Fibroblast of lung (primary cell): Measurements from ENCODE around the gene AMHR2. TPM values are rescaled to one million over a fixed set of nuclear protein-coding genes. Genes with fewer than 3 reads are reported as not detected.

ENCODE experiments used
- DNase-seq, 2 donors: peaks; one replicate each; pipeline versions ENCODE4 v3.0.0 to v3.0.0-alpha.2; 2010; ENCODE audit warnings: low read depth in 2 of 2
- H2AFZ ChIP-seq: 2 replicates; pipeline ENCODE4 v1.5.1; 2012; ENCODE audit warnings: low read length, control low read depth, inconsistent platforms
- H3K27ac ChIP-seq: 2 replicates; pipeline ENCODE4 v1.5.1; 2011; ENCODE audit warnings: low read length, control low read depth; ENCODE audit not compliant: insufficient read depth
- H3K27me3 ChIP-seq: 2 replicates; pipeline ENCODE4 v1.5.1; 2011; ENCODE audit warnings: mild to moderate bottlenecking, low read length; ENCODE audit not compliant: control insufficient read depth, insufficient read depth
- H3K36me3 ChIP-seq: 2 replicates; pipeline ENCODE4 v1.5.1; 2011; ENCODE audit warnings: low read length; ENCODE audit not compliant: control insufficient read depth, insufficient read depth
- H3K4me1 ChIP-seq: 2 replicates; pipeline ENCODE4 v1.5.1; 2011; ENCODE audit warnings: low read length; ENCODE audit not compliant: control insufficient read depth, insufficient read depth; ENCODE audit errors: extremely low read depth
- H3K4me2 ChIP-seq: 2 replicates; pipeline ENCODE4 v1.5.1; 2011; ENCODE audit warnings: low read length, control low read depth; ENCODE audit not compliant: insufficient read depth; ENCODE audit errors: extremely low read depth
- H3K4me3 ChIP-seq, 4 experiments: fragments of 200-600 bp in 1 of 4; sonication (generic) in 1 of 4; replicated peaks in 1 of 4; 2 replicates each; pipeline ENCODE4 v1.5.1; 2011 to 2016; ENCODE audit warnings: low read length in 4 of 4, low read depth in 3 of 4, mild to moderate bottlenecking in 3 of 4, control low read depth in 2 of 4, inconsistent platforms in 1 of 4, mixed read lengths in 1 of 4; ENCODE audit not compliant: insufficient read depth in 1 of 4; ENCODE audit errors: control extremely low read depth in 1 of 4
- H3K79me2 ChIP-seq: 2 replicates; pipeline ENCODE4 v1.5.1; 2012; ENCODE audit warnings: mild to moderate bottlenecking, low read length, inconsistent platforms; ENCODE audit not compliant: control insufficient read depth, insufficient read depth
- H3K9ac ChIP-seq: 2 replicates; pipeline ENCODE4 v1.5.1; 2011; ENCODE audit warnings: mild to moderate bottlenecking, low read length, control low read depth; ENCODE audit not compliant: insufficient read depth
- H3K9me3 ChIP-seq: 2 replicates; pipeline ENCODE4 v1.5.1; 2012; ENCODE audit warnings: low read depth, low read length; ENCODE audit not compliant: control insufficient read depth, insufficient read depth
- H4K20me1 ChIP-seq: 2 replicates; pipeline ENCODE4 v1.5.1; 2011; ENCODE audit warnings: low read length; ENCODE audit not compliant: control insufficient read depth, insufficient read depth; ENCODE audit errors: extremely low read depth
- EZH2 ChIP-seq: IDR thresholded peaks from 2 replicates; pipeline ENCODE4 v1.5.1; 2012; ENCODE audit warnings: low read length, control low read depth, mild to moderate bottlenecking; ENCODE audit errors: missing control alignments
- polyA plus RNA-seq, 2 donors: library from polyadenylated mRNA; depleted of rRNA in 1 of 2; stranded (reverse) in 1 of 2; unstranded in 1 of 2; fragments of >200 nt; gene quantifications; 2 replicates each; pipeline ENCODE4 v1.2.1, GENCODE V29; 2011 to 2012; ENCODE audit warnings: missing spikeins in 1 of 2
- total RNA-seq: library from RNA; depleted of rRNA; stranded (reverse); fragments of >200 nt; gene quantifications from 2 replicates; pipeline ENCODE4 v1.2.1, GENCODE V29; 2014
- TF ChIP-seq, protein P1 (sequence below), 2 donors: IDR thresholded peaks in 1 of 2; conservative IDR thresholded peaks in 1 of 2; 1 replicate in 1 of 2; 2 replicates in 1 of 2; pipeline ENCODE4 v1.5.1; 2011 to 2012; ENCODE audit warnings: low read length in 2 of 2, control low read depth in 1 of 2, inconsistent platforms in 1 of 2, low read depth in 1 of 2, mild to moderate bottlenecking in 1 of 2

Gene AMHR2
- total and polyA plus RNA-seq, 2 donors (not counting 1 experiment from before 2014, with no cell fraction given): not detected

DNA sequence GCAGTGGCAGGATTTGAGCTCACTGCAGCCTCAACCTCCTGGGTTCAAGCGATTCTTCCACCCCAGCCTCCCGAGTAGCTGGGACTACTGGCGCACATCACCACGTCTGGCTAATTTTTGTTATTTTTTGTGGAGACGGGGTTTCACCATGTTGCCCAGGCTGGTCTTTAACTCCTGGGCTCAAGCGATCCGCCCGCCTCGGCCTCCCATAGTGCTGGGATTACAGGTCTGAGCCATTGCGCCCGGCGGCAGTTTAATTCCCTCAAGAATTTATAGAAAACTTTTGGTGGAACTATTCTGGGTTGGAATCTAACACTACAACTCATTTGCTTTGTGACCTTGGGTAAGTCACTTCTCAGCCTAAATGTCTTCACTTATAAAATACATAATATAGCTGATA is 45.4 kb upstream of the AMHR2 start:
- TF ChIP-seq, protein P1, sequence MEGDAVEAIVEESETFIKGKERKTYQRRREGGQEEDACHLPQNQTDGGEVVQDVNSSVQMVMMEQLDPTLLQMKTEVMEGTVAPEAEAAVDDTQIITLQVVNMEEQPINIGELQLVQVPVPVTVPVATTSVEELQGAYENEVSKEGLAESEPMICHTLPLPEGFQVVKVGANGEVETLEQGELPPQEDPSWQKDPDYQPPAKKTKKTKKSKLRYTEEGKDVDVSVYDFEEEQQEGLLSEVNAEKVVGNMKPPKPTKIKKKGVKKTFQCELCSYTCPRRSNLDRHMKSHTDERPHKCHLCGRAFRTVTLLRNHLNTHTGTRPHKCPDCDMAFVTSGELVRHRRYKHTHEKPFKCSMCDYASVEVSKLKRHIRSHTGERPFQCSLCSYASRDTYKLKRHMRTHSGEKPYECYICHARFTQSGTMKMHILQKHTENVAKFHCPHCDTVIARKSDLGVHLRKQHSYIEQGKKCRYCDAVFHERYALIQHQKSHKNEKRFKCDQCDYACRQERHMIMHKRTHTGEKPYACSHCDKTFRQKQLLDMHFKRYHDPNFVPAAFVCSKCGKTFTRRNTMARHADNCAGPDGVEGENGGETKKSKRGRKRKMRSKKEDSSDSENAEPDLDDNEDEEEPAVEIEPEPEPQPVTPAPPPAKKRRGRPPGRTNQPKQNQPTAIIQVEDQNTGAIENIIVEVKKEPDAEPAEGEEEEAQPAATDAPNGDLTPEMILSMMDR (conservative IDR thresholded peaks at IDR 0.05 in 1 of 2, IDR thresholded peaks at IDR 0.05 in 1 of 2; ENCODE audit: low read depth in 1 of 2, low read length in 2 of 2): no peak
- TF ChIP-seq EZH2: no peak
- Histone ChIP-seq H3K79me2 (peaks cover 20% of the 10 kb centered on the region), H3K27me3 (no peaks in the 10 kb centered on the region), H3K4me3 (no peak overlapping the region), H3K9ac (no peak overlapping the region), H3K9me3 (no peaks in the 10 kb centered on the region), H3K4me2 (no peak overlapping the region), H3K36me3 (peaks cover 11% of the 10 kb centered on the region), H3K4me1 (peaks cover 23% of the 10 kb centered on the region), H3K27ac (no peak overlapping the region), H2AFZ (no peak overlapping the region), H4K20me1 (no peaks in the 10 kb centered on the region)
- no peak for DNase-seq

DNA sequence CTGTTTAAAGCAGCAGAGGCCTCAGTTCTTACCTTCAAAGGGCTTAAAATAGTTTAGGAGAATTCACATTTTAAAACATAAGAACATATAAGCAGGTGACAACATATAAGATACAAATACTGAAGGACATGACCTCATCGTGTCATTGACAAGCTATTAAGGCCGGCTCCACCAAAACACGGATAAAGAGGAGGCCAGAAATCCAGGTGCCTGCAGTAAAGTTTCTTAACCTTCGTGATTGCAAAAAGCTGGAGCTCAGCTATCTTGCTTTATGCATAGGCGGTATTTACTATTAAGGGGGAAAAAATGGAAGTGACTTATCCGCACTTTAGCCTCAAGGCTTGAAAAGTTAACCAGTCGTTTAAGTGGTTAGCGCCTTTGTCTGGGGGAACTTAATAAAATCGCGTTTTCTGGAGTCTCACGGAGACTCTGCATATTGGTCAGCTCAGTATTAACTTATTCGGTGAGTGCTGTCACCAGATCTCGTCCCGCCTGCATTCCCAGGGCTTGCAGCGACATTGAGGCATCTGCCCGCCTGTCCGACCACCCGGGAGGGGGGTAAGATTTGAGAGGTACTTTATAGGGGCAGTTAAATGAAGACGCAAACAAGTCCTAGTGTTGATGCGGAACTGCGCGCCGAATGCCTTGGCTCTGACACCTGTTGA is 44.8 kb upstream of the AMHR2 start:
- Histone ChIP-seq H3K9ac (peak overlapping the region; percentile 67), H2AFZ (peak overlapping the region; percentile 96), H3K36me3 (peaks cover 13% of the 10 kb centered on the region), H3K27me3 (no peaks in the 10 kb centered on the region), H3K4me1 (peaks cover 25% of the 10 kb centered on the region), H3K9me3 (no peaks in the 10 kb centered on the region), H3K27ac (peak overlapping the region; percentile 89), H3K4me2 (peak overlapping the region; percentile 87), H3K4me3 (peak overlapping the region; percentile 40 to 68 (median 60)), H3K79me2 (peaks cover 26% of the 10 kb centered on the region), H4K20me1 (no peaks in the 10 kb centered on the region)
- no peak for DNase-seq
- TF ChIP-seq EZH2: no peak
- TF ChIP-seq, protein P1 (conservative IDR thresholded peaks at IDR 0.05 in 1 of 2, IDR thresholded peaks at IDR 0.05 in 1 of 2; ENCODE audit: low read depth in 1 of 2, low read length in 2 of 2): no peak

DNA sequence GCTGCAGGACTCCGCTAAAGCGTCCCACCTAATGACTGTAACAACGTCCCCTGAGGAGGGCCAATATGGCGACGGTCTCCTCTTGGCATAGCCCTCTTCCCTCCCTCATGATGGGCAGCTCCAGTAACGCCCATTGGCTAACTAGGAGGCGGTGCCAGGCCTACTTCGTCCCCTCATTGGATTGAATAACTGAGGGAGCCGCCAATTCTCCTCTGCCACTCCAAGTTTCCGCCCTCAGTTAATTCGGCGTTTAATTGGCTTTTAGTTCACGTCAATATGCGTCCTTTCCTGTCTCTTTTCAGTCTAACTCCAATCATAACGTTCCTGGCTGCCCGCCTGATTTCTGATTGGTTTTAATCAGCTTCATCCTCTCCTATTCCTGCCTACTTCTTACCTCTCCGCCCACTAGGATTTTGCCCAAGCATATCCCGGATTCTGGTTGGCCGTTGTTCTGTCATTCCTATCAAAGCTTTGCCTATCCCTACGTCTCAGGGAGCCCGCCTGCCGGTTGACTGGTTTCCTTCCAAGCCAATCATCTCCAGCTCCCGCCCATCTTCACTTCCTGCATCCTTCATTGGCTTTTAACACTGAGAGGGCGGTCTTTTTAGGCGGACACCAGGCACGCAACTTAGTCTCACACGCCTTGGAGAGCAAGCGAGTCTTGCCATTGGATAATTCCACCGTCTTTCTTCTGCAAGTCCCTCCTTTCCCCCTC is 44.1 kb upstream of the AMHR2 start:
- DNase-seq: peak; percentile 100
- peaks cover 13% of the 10 kb centered on the region for H3K36me3 ChIP-seq
- H3K27me3 ChIP-seq: no peaks in the 10 kb centered on the region
- peak overlapping the region; percentile 87 for H3K4me2 ChIP-seq
- H3K79me2 ChIP-seq: peaks cover 31% of the 10 kb centered on the region
- H3K27ac ChIP-seq: peak overlapping the region; percentile 89
- peak overlapping the region; percentile 40 to 68 (median 60) for H3K4me3 ChIP-seq
- H3K9ac ChIP-seq: peak overlapping the region; percentile 67
- no peaks in the 10 kb centered on the region for H4K20me1 ChIP-seq
- H3K4me1 ChIP-seq: peaks cover 25% of the 10 kb centered on the region
- no peak for TF ChIP-seq EZH2
- TF ChIP-seq, protein P1 (conservative IDR thresholded peaks at IDR 0.05 in 1 of 2, IDR thresholded peaks at IDR 0.05 in 1 of 2; ENCODE audit: low read depth in 1 of 2, low read length in 2 of 2): no peak
- H2AFZ ChIP-seq: peak overlapping the region; percentile 96
- H3K9me3 ChIP-seq: no peaks in the 10 kb centered on the region
